HG03159 (cell line): ENCODE data around the gene PDE5A.
"Not testable (repeated sequence)": the region's sequence is repeated elsewhere in the genome, so short reads cannot be mapped to it uniquely, and the experiment has no call there.

ENCODE experiments used
- ATAC-seq: cut with Tn5 transposase; IDR thresholded peaks from one replicate; pipeline ENCODE4 v1.9.1; 2021; ENCODE audit warnings: mild to moderate bottlenecking, moderate library complexity; ENCODE audit not compliant: unreplicated experiment

The PDE5A gene

GRCh38 chr4:119478446-119479179 is 150.0 kb downstream of the PDE5A start:
- no peak for ATAC-seq

- ATAC-seq = no peak
Observed at GRCh38 chr4:119477412-119478053, 151.1 kb downstream of the PDE5A start.

- no peak for ATAC-seq
Observed at GRCh38 chr4:119471259-119471658, 157.3 kb downstream of the PDE5A start.

- ATAC-seq = peak; percentile 28
Observed at GRCh38 chr4:119470737-119471063, 157.9 kb downstream of the PDE5A start.

GRCh38 chr4:119470021-119470736 is 158.4 kb downstream of the PDE5A start:
- ATAC-seq = peak; percentile 66

GRCh38 chr4:119469039-119469438 is 159.6 kb downstream of the PDE5A start:
- ATAC-seq = not testable (repeated sequence)

- peak; percentile 67 for ATAC-seq
Observed at GRCh38 chr4:119462733-119463132, 165.9 kb downstream of the PDE5A start.

GRCh38 chr4:119455734-119456133 is 172.9 kb downstream of the PDE5A start:
- ATAC-seq = not testable (repeated sequence)

- ATAC-seq = peak; percentile 100
Observed at GRCh38 chr4:119454491-119455270, 173.9 kb downstream of the PDE5A start.

- ATAC-seq = peak; percentile 20
Observed at GRCh38 chr4:119454151-119454490, 174.5 kb downstream of the PDE5A start.

- not testable (repeated sequence) for ATAC-seq
Observed at GRCh38 chr4:119453286-119453685, 175.3 kb downstream of the PDE5A start.

- ATAC-seq = not testable (repeated sequence)
Observed at GRCh38 chr4:119449851-119450250, 178.8 kb downstream of the PDE5A start.
